Glutamatergic neuron (in vitro differentiated cells): ENCODE measurements around the gene TAX1BP1. TPM values are rescaled to one million over a fixed set of nuclear protein-coding genes. Genes with fewer than 3 reads are reported as not detected.

ENCODE experiments used
- DNase-seq: peaks from one replicate; pipeline ENCODE4 v3.0.0; 2022
- H3K27ac Mint-ChIP-seq: one replicate; pipeline ENCODE4 v1.8.0; 2020; ENCODE audit warnings: mild to moderate bottlenecking, mixed read lengths, inconsistent platforms; ENCODE audit not compliant: unreplicated experiment
- H3K27me3 Mint-ChIP-seq: one replicate; pipeline ENCODE4 v1.8.0; 2020; ENCODE audit warnings: mild to moderate bottlenecking, moderate library complexity, mixed read lengths, inconsistent platforms; ENCODE audit not compliant: unreplicated experiment
- H3K36me3 Mint-ChIP-seq: one replicate; pipeline ENCODE4 v1.8.0; 2020; ENCODE audit warnings: mild to moderate bottlenecking, mixed read lengths, inconsistent platforms; ENCODE audit not compliant: unreplicated experiment
- H3K4me1 Mint-ChIP-seq: one replicate; pipeline ENCODE4 v1.8.0; 2020; ENCODE audit warnings: mild to moderate bottlenecking, low read depth, mixed read lengths, inconsistent platforms; ENCODE audit not compliant: unreplicated experiment
- H3K4me3 Mint-ChIP-seq: one replicate; pipeline ENCODE4 v1.8.0; 2020; ENCODE audit warnings: mild to moderate bottlenecking, mixed read lengths, inconsistent platforms; ENCODE audit not compliant: unreplicated experiment
- H3K9me3 Mint-ChIP-seq: one replicate; pipeline ENCODE4 v1.8.0; 2020; ENCODE audit warnings: mild to moderate bottlenecking, moderate library complexity, mixed read lengths, inconsistent platforms; ENCODE audit not compliant: unreplicated experiment
- CTCF ChIP-seq: fragments of 200-600 bp; sonication (generic); IDR thresholded peaks from one replicate; pipeline ENCODE4 v1.5.0; 2021; ENCODE audit not compliant: partially characterized antibody, unreplicated experiment
- total RNA-seq: library from RNA; stranded (reverse); fragmentation: NEBNext Ultra II Directional; extraction: Animal tissue kit (Norgen Biotek cat#: 25700); gene quantifications from one replicate; pipeline ENCODE4 v1.2.1, GENCODE V29; 2021; ENCODE audit not compliant: unreplicated experiment

Gene TAX1BP1
- total RNA-seq, 1 donor from 2014 or later, result 103 TPM

DNA sequence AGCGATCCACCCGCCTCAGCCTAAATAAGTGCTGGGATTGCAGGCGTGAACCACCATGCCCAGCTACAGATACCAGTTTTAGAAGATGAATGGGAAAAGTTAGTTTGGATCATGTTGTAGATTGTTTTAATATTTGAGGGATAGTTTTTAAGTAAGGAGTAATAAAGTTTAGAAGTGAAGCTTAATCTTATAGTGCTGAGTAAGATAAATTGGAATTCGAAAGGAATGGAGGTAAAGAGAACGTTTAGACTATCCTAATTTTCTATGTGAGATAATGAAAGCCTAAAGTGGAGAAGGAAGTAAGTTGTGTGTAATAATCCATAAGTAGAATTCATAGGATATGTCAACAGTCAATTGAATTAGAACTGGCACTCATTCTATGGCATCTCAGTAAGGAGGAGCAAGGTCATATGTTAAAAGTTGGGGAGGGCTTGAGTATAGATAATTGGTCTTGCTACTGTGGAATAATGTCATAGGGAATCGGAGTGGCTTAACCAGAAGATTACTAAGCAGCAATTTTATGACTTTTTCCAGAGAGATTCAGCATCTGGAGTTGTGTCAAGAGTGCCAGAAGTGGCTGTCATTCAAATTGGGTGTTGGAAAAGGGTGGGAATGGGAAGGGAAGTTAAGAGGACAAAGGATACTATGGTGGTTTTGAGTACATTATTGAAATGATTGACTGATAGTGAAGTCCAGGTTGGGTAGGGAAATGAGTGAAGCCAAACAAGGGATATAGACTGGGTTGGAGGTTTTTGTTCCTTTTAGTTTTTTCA is 12.1 kb downstream of the TAX1BP1 start:
- H3K27me3 Mint-ChIP-seq, result no peaks in the 10 kb centered on the region
- H3K4me3 Mint-ChIP-seq, result no peak overlapping the region
- no peaks in the 10 kb centered on the region for H3K9me3 Mint-ChIP-seq
- no peak for DNase-seq
- TF ChIP-seq CTCF, result no peak
- no peak overlapping the region for H3K27ac Mint-ChIP-seq
- H3K4me1 Mint-ChIP-seq, result peaks cover 5% of the 10 kb centered on the region
- H3K36me3 Mint-ChIP-seq, result no peaks in the 10 kb centered on the region

DNA sequence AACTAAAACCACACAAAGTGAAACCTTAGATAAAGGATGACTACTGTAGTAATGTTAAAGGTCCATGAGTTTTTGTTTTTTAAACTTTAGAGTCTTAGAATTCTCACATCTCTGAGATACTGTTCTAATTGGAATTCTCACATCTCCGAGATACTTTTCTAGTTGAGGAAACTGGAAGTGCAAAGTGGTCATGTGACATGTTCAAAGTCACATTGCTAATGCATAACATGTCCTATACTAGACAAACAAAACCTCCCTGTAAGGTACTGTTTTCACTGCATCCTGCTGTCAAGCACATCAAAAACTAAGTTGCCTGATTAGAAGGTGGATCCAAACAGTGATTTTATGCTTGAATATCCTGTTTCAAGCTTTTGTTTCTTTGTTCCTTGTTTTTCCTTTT is 13.9 kb downstream of the TAX1BP1 start:
- no peak overlapping the region for H3K27ac Mint-ChIP-seq
- no peak for DNase-seq
- no peak for TF ChIP-seq CTCF
- no peaks in the 10 kb centered on the region for H3K36me3 Mint-ChIP-seq
- H3K27me3 Mint-ChIP-seq, result no peaks in the 10 kb centered on the region
- no peaks in the 10 kb centered on the region for H3K9me3 Mint-ChIP-seq
- no peak overlapping the region for H3K4me3 Mint-ChIP-seq
- H3K4me1 Mint-ChIP-seq, result no peaks in the 10 kb centered on the region

DNA sequence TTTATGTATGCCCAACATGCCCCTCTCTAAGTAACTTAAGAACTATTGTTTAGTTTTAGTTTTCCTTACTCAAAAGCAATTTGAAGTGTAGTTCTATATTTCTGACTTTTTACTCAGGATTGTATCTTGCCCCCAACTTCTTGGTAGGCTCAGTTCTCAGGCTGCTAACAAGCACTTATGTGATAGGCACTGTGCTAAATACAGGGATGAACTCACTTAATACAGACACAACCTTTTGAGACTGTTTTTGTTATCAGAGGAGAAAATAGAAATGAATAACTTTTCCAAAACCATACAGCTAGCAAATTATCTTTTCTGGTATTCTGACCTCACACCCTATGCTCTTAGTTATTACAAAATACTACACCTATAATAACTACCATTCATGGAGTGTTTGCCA is 16.3 kb downstream of the TAX1BP1 start:
- Mint-ChIP-seq H3K4me1 (no peaks in the 10 kb centered on the region), H3K36me3 (peaks cover 2% of the 10 kb centered on the region), H3K4me3 (no peak overlapping the region), H3K27me3 (no peaks in the 10 kb centered on the region), H3K27ac (no peak overlapping the region), H3K9me3 (no peaks in the 10 kb centered on the region)
- no peak for DNase-seq
- no peak for TF ChIP-seq CTCF

DNA sequence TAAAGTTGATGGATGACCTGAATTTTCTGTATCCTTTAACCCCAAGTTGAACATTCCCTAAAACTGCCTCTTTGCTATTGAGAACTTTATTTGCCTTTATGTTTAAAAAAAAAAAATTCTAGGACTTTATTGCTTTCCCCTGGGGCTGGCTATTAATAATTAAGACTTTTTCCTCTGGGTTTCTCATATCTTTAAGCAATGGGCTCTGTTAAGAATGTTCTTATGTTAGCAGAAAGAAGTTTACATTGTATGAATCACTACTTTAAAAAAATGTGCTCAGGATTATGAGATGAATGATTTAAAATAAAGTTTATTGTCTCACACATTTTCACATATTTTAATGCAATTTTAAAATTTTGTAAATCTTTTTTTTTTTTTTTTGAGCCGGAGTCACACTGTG is 19.5 kb downstream of the TAX1BP1 start:
- Mint-ChIP-seq H3K4me1 (no peaks in the 10 kb centered on the region), H3K9me3 (no peaks in the 10 kb centered on the region), H3K36me3 (peaks cover 5% of the 10 kb centered on the region), H3K27ac (no peak overlapping the region), H3K27me3 (no peaks in the 10 kb centered on the region), H3K4me3 (no peak overlapping the region)
- DNase-seq, result no peak
- TF ChIP-seq CTCF, result no peak

DNA sequence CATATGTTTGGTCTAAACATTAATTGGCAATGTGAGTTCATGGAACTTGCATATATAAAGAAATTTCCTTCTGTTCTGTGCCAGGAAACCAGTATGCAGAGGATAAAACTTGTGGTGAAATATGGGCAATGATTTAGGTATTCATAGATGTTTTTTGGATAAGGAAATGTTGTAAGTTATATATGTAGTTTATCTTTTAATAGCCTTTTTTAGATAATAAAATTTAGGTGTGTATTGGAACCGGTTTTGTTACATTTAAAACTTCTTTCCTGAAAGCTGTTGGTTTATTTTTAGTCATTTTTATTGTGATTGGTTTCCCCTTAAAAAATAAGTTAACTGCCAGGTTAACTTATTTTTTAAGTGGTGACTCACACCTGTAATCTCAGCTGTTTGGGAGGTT is 22.1 kb downstream of the TAX1BP1 start:
- Mint-ChIP-seq H3K27ac (no peak overlapping the region), H3K9me3 (no peaks in the 10 kb centered on the region), H3K4me3 (no peak overlapping the region), H3K4me1 (no peaks in the 10 kb centered on the region), H3K27me3 (no peaks in the 10 kb centered on the region), H3K36me3 (peaks cover 5% of the 10 kb centered on the region)
- TF ChIP-seq CTCF, result no peak
- no peak for DNase-seq
